OCI-LY7 (cell line): ENCODE results near the gene NCLN. TPM values are rescaled to one million over a fixed set of nuclear protein-coding genes. Genes with fewer than 3 reads are reported as not detected.

Experiments
- BruUV-seq: library from RNA; stranded (reverse); fragments of 400-500 nt; replicated peaks from 2 replicates; lab custom pipeline; 2021; lab: Mats Ljungman, UMichigan
- CTCF ChIA-PET: fragments of 300-600 bp; sonication (Branson Sonifier 250); formaldehyde crosslinking; loops from one replicate; lab custom pipeline; 2022; ENCODE audit warnings: antibody characterized with exemption; ENCODE audit not compliant: unreplicated experiment; lab: Charles Lee
- POLR2A ChIA-PET: fragments of 300-600 bp; sonication (Branson Sonifier 250); formaldehyde crosslinking; loops from one replicate; lab custom pipeline; 2022; ENCODE audit warnings: antibody characterized with exemption; lab: Charles Lee
- DNase-seq: peaks from one replicate; pipeline ENCODE4 v3.0.0-alpha.2; 2015; ENCODE audit warnings: low spot score
- H2AFZ ChIP-seq: fragments of 200-600 bp; sonication (generic), shearing (Covaris generic); 2 replicates; pipeline ENCODE4 v1.6.1; 2014; ENCODE audit warnings: mild to moderate bottlenecking, antibody characterized with exemption, low read length, moderate library complexity
- H3K27ac ChIP-seq: fragments of 200-600 bp; sonication (generic); 2 replicates; pipeline ENCODE4 v1.5.1; 2014; ENCODE audit warnings: mixed run types, low read depth, mild to moderate bottlenecking, moderate library complexity, low read length, inconsistent platforms; ENCODE audit not compliant: poor library complexity, severe bottlenecking
- H3K36me3 ChIP-seq: fragments of 200-600 bp; sonication (generic); 2 replicates; pipeline ENCODE4 v1.6.1; 2014; ENCODE audit warnings: mild to moderate bottlenecking, antibody characterized with exemption, low read length, moderate library complexity, mixed read lengths; ENCODE audit not compliant: insufficient read depth
- H3K4me1 ChIP-seq: fragments of 200-600 bp; sonication (generic); 2 replicates; pipeline ENCODE4 v1.5.1; 2014; ENCODE audit warnings: mild to moderate bottlenecking, low read length; ENCODE audit not compliant: insufficient read depth, poor library complexity, severe bottlenecking
- H3K4me2 ChIP-seq: fragments of 200-600 bp; sonication (generic); 2 replicates; pipeline ENCODE4 v1.6.1; 2014; ENCODE audit warnings: mild to moderate bottlenecking, low read length
- H3K4me3 ChIP-seq: fragments of 200-600 bp; sonication (generic); 2 replicates; pipeline ENCODE4 v1.5.1; 2014; ENCODE audit warnings: mild to moderate bottlenecking, low read depth, low read length; ENCODE audit not compliant: poor library complexity, severe bottlenecking
- H3K79me2 ChIP-seq: fragments of 200-600 bp; sonication (generic); 2 replicates; pipeline ENCODE4 v1.6.1; 2016; ENCODE audit warnings: low read depth, mild to moderate bottlenecking, low read length, moderate library complexity, mixed read lengths; ENCODE audit not compliant: insufficient read depth
- H3K9me2 ChIP-seq: fragments of 200-600 bp; sonication (generic); 2 replicates; pipeline ENCODE4 v1.6.1; 2016; ENCODE audit warnings: mild to moderate bottlenecking, low read length, mixed read lengths; ENCODE audit not compliant: insufficient read depth
- H3K9me3 ChIP-seq: fragments of 200-600 bp; sonication (generic); 2 replicates; pipeline ENCODE4 v1.6.1; 2014; ENCODE audit warnings: mild to moderate bottlenecking, mixed run types, low read length, mixed read lengths
- H4K20me1 ChIP-seq: fragments of 200-600 bp; sonication (generic); 2 replicates; pipeline ENCODE4 v1.6.1; 2014; ENCODE audit warnings: mild to moderate bottlenecking, antibody characterized with exemption, low read length, moderate library complexity, mixed read lengths; ENCODE audit not compliant: insufficient read depth
- CTCF ChIP-seq: fragments of 200-600 bp; sonication (generic); conservative IDR thresholded peaks from 2 replicates; pipeline ENCODE4 v1.5.1; 2014; ENCODE audit warnings: mild to moderate bottlenecking, antibody characterized with exemption, low read length, moderate library complexity, mixed read lengths
- EZH2phosphoT487 ChIP-seq: fragments of 200-600 bp; sonication (generic); IDR thresholded peaks from 2 replicates; pipeline ENCODE4 v1.6.1; 2018; ENCODE audit warnings: low read depth, borderline replicate concordance, mild to moderate bottlenecking, mixed run types, antibody characterized with exemption, low read length, moderate library complexity, mixed read lengths
- intact Hi-C: fragments of 100-400 bp; cut with micrococcal nuclease; formaldehyde crosslinking; loops from one replicate; pipeline ENCODE4 v1.10.0; 2022; ENCODE audit not compliant: unreplicated experiment
- total RNA-seq, 2 experiments: library from RNA; depleted of rRNA in 1 of 2; stranded (reverse); fragments of >200 nt in 1 of 2; shearing (Covaris generic) in 1 of 2; gene quantifications; 2 replicates each; pipeline ENCODE4 v1.2.3, GENCODE V29; 2014 to 2022

Gene NCLN
- total RNA-seq, 2 experiments from 2014 or later, result 49.2 to 61.9 TPM

- Histone ChIP-seq H2AFZ (no peak overlapping the region), H3K9me2 (no peaks in the 10 kb centered on the region), H3K27ac (no peak overlapping the region), H3K36me3 (no peaks in the 10 kb centered on the region), H3K4me2 (no peak overlapping the region), H3K4me1 (no peaks in the 10 kb centered on the region), H3K79me2 (no peaks in the 10 kb centered on the region), H3K4me3 (no peak overlapping the region), H4K20me1 (no peaks in the 10 kb centered on the region), H3K9me3 (no peaks in the 10 kb centered on the region)
- peak; percentile 46 for DNase-seq
- intact Hi-C loops, result no loop called here
- ChIA-PET POLR2A (no interaction called here), CTCF (no interaction called here)
- no peak for TF ChIP-seq EZH2phosphoT487
- peak; percentile 77 for TF ChIP-seq CTCF
- no TSS peak for BruUV-seq
Observed at GRCh38 chr19:3250675-3251074, 64.9 kb downstream of the NCLN start.

- Histone ChIP-seq H3K4me2 (no peak overlapping the region), H4K20me1 (no peaks in the 10 kb centered on the region), H3K36me3 (no peaks in the 10 kb centered on the region), H3K27ac (no peak overlapping the region), H3K9me3 (no peaks in the 10 kb centered on the region), H3K79me2 (no peaks in the 10 kb centered on the region), H3K9me2 (no peaks in the 10 kb centered on the region), H3K4me3 (no peak overlapping the region), H3K4me1 (no peaks in the 10 kb centered on the region), H2AFZ (no peak overlapping the region)
- ChIA-PET POLR2A (no interaction called here), CTCF (no interaction called here)
- DNase-seq, result no peak
- intact Hi-C loops, result no loop called here
- TF ChIP-seq CTCF, result no peak
- TF ChIP-seq EZH2phosphoT487, result no peak
- no TSS peak for BruUV-seq
Observed at GRCh38 chr19:3251229-3251628, 65.5 kb downstream of the NCLN start.

- H3K4me2 ChIP-seq, result no peak overlapping the region
- intact Hi-C loops, result no loop called here
- no peak overlapping the region for H2AFZ ChIP-seq
- no peaks in the 10 kb centered on the region for H3K79me2 ChIP-seq
- H4K20me1 ChIP-seq, result no peaks in the 10 kb centered on the region
- no peaks in the 10 kb centered on the region for H3K9me2 ChIP-seq
- no peaks in the 10 kb centered on the region for H3K9me3 ChIP-seq
- no peaks in the 10 kb centered on the region for H3K36me3 ChIP-seq
- BruUV-seq, result no TSS peak
- H3K4me3 ChIP-seq, result no peak overlapping the region
- CTCF ChIA-PET, result no interaction called here
- no peaks in the 10 kb centered on the region for H3K4me1 ChIP-seq
- TF ChIP-seq EZH2phosphoT487 (no peak), CTCF (no peak)
- no peak overlapping the region for H3K27ac ChIP-seq
- POLR2A ChIA-PET, result no interaction called here
- DNase-seq, result no peak
Observed at GRCh38 chr19:3252650-3253049, 66.9 kb downstream of the NCLN start.
